Muscle of arm (tissue), 12 donors: Measurements from ENCODE around the gene PNPLA1. TPM values are rescaled to one million over a fixed set of nuclear protein-coding genes. Genes with fewer than 3 reads are reported as not detected.

Source experiments
- DNase-seq: peaks from one replicate; pipeline ENCODE4 v3.0.0-alpha.2; 2013
- polyA plus RNA-seq, 12 donors: library from polyadenylated mRNA; unstranded; fragments of 120-200 nt; gene quantifications; one replicate each; pipeline ENCODE4 v1.2.1, GENCODE V29; 2013; ENCODE audit not compliant: insufficient read length in 12 of 12

Gene PNPLA1
- polyA plus RNA-seq, 12 donors, result 0.05 to 2.6 (median 0.28) TPM; not detected in 6

- DNase-seq, result no peak
Measured at GRCh38 chr6:36355819-36356218, 86.0 kb downstream of the PNPLA1 start.

GRCh38 chr6:36357872-36358225 is 88.0 kb downstream of the PNPLA1 start:
- DNase-seq, result no peak

Other genes starting within 250 kb of the PNPLA1 start
- under 1 TPM in 6 of 12 donors, not detected in 6; 0.08 to 0.39 (median 0.14) TPM for gene SLC26A8, start 245.4 kb upstream of the PNPLA1 start, polyA plus RNA-seq
- gene MAPK14, start 242.3 kb upstream of the PNPLA1 start, polyA plus RNA-seq, result 10 to 100 TPM in 11 of 12 donors, not detected in 1; 33.4 to 43.6 (median 37.5) TPM
- 10 to 100 TPM in 3 of 12 donors, 1 to 10 TPM in 8, not detected in 1; 4.0 to 31.3 (median 6.7) TPM for gene MAPK13, start 139.5 kb upstream of the PNPLA1 start, polyA plus RNA-seq
- 10 to 100 TPM in 11 of 12 donors, not detected in 1; 21.2 to 63.5 (median 26.1) TPM for gene BRPF3, start 73.3 kb upstream of the PNPLA1 start, polyA plus RNA-seq
- gene BNIP5, start 66.8 kb downstream of the PNPLA1 start, polyA plus RNA-seq, result under 1 TPM in 10 of 12 donors, not detected in 2; 0.05 to 0.17 (median 0.09) TPM
- gene ETV7, start 117.6 kb downstream of the PNPLA1 start, polyA plus RNA-seq, result under 1 TPM in 5 of 12 donors, not detected in 7; 0.14 to 0.44 (median 0.16) TPM
- under 1 TPM in 8 of 12 donors, not detected in 4; 0.11 to 0.29 (median 0.18) TPM for gene PXT1, start 172.8 kb downstream of the PNPLA1 start, polyA plus RNA-seq
- gene KCTD20, start 172.9 kb downstream of the PNPLA1 start, polyA plus RNA-seq, result 10 to 100 TPM in 11 of 12 donors, not detected in 1; 43.3 to 84.7 (median 51.9) TPM